ENCODE data around the gene RIMS3. TPM values are rescaled to one million over a fixed set of nuclear protein-coding genes. Genes with fewer than 3 reads are reported as not detected.

RIMS3 gene
- total RNA-seq, 4 donors from 2014 or later, result 2.8 to 8.2 (median 4.8) TPM

DNA sequence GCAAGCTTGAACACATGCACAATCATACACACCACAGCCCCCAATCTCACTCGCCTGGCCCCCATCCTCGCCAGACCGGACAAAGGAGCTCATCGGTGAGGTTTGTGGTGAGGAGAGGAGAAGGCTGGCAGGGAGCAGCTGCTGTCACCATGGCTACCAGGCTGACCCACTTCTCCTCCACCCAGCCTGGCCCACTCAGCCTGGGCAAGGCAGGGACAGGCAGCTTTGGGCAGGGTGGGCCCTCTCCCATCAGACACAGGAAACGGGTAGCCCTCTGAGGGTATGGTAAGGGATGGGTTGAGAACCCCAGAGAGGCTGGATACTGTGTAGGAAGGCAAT, 15.9 kb downstream of the RIMS3 start:
- Histone ChIP-seq H3K36me3 (no peaks in the 10 kb centered on the region), H3K27me3 (peaks cover 14% of the 10 kb centered on the region), H3K27ac (peak overlapping the region; percentile 5), H3K9me3 (no peaks in the 10 kb centered on the region), H3K4me3 (no peak overlapping the region), H3K4me1 (peaks cover 47% of the 10 kb centered on the region)
- TF ChIP-seq, protein P1, sequence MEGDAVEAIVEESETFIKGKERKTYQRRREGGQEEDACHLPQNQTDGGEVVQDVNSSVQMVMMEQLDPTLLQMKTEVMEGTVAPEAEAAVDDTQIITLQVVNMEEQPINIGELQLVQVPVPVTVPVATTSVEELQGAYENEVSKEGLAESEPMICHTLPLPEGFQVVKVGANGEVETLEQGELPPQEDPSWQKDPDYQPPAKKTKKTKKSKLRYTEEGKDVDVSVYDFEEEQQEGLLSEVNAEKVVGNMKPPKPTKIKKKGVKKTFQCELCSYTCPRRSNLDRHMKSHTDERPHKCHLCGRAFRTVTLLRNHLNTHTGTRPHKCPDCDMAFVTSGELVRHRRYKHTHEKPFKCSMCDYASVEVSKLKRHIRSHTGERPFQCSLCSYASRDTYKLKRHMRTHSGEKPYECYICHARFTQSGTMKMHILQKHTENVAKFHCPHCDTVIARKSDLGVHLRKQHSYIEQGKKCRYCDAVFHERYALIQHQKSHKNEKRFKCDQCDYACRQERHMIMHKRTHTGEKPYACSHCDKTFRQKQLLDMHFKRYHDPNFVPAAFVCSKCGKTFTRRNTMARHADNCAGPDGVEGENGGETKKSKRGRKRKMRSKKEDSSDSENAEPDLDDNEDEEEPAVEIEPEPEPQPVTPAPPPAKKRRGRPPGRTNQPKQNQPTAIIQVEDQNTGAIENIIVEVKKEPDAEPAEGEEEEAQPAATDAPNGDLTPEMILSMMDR (IDR thresholded peaks at IDR 0.05), result no peak
- no peak for DNase-seq (ENCODE audit: low spot score in 2 of 2)
- 76% methylated on average over 5 of the region's 5 CpGs for WGBS

DNA sequence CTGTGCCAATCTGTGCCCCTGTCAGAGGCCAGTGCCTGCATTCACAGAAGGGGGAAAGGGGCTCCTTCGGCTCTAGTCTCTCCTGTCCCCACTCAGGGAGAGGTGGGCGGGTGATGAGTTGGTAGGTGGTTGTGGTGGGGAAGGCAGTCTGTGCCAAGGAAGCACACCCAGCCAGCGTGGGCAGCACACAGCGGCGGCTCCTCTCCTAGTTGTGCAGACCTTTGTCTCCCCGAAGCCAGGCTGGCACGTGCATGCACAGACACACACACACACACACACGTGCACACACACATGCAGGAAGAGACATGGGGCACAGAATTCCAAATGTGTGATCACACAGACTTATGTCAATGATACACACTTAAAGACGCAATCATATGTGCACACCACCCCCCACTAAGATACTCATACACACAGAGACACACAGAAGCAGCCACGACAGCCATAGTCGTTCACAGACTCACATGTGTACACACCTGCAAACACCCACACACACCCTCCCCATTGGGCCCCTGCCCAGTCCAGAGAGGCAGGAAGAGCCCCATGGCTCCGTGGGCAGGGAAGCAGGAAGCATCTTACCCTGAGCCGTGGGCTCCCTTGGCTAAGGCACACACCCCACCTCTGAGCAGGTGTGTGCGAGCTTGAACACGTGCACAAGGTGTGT, 16.4 kb downstream of the RIMS3 start:
- Histone ChIP-seq H3K9me3 (no peaks in the 10 kb centered on the region), H3K4me1 (peaks cover 44% of the 10 kb centered on the region), H3K36me3 (no peaks in the 10 kb centered on the region), H3K4me3 (no peak overlapping the region), H3K27ac (peak overlapping the region; percentile 5), H3K27me3 (peaks cover 11% of the 10 kb centered on the region)
- no peak for TF ChIP-seq POLR2AphosphoS5 (IDR thresholded peaks at IDR 0.05)
- DNase-seq (ENCODE audit: low spot score in 2 of 2), result no peak
- WGBS, result 47% methylated on average over 15 of the region's 15 CpGs

DNA sequence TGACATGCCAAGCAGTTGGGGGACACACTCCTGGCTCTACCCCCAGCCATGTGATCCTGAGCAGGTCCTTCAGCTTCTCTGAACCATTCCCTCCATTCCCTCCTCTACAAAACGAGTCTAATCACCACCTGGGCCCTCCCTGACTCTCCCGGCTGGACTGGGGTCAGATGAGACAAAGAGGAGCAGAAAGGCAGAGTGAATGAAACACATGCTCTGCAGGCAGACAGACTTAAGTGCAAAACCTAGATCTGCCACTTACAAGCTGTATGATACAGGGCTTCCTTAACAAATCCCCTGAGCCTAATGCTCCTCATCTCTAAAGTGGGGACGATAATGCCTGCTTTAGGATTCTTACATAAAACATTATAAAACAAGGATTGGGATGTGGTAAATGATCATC, 17.3 kb downstream of the RIMS3 start:
- H3K27me3 ChIP-seq, result peaks cover 8% of the 10 kb centered on the region
- no peak for TF ChIP-seq POLR2AphosphoS5 (IDR thresholded peaks at IDR 0.05)
- no peak for TF ChIP-seq POLR2A (IDR thresholded peaks at IDR 0.05)
- TF ChIP-seq, protein P1 (IDR thresholded peaks at IDR 0.05), result no peak
- no peak for TF ChIP-seq EP300 (IDR thresholded peaks at IDR 0.05)
- 84% methylated on average over 3 of the region's 3 CpGs for WGBS
- H3K36me3 ChIP-seq, result no peaks in the 10 kb centered on the region
- no peak overlapping the region for H3K27ac ChIP-seq
- no peak overlapping the region for H3K4me3 ChIP-seq
- peaks cover 37% of the 10 kb centered on the region for H3K4me1 ChIP-seq
- no peak for DNase-seq (ENCODE audit: low spot score in 2 of 2)
- no peaks in the 10 kb centered on the region for H3K9me3 ChIP-seq

DNA sequence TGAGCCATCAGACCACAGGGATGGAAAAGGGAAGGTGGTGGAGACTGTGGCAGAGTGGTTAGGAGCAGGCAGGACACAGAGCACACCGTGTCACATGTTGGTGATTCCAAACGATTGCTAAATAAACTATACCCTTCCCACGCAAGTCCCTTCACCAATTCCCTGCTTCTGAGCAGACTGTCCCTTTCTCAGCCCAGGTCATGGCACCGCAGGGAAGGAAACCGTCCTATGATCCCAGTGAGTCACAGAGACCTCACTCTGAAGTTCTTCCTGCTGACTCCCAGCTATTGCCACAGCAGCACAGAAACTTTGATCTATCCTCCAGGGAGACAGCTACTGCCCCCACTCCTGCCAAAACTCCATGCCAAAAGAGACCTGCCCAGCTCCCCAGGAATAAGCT, 19.2 kb downstream of the RIMS3 start:
- TF ChIP-seq POLR2AphosphoS5 (IDR thresholded peaks at IDR 0.05) (no peak), POLR2A (IDR thresholded peaks at IDR 0.05) (no peak), EP300 (IDR thresholded peaks at IDR 0.05) (no peak)
- TF ChIP-seq, protein P1 (IDR thresholded peaks at IDR 0.05), result no peak
- DNase-seq (ENCODE audit: low spot score in 2 of 2), result no peak
- no peaks in the 10 kb centered on the region for H3K36me3 ChIP-seq
- no peaks in the 10 kb centered on the region for H3K9me3 ChIP-seq
- peaks cover 18% of the 10 kb centered on the region for H3K4me1 ChIP-seq
- peaks cover 8% of the 10 kb centered on the region for H3K27me3 ChIP-seq
- H3K27ac ChIP-seq, result no peak overlapping the region
- no peak overlapping the region for H3K4me3 ChIP-seq
- WGBS, result 89% methylated on average over 5 of the region's 5 CpGs

DNA sequence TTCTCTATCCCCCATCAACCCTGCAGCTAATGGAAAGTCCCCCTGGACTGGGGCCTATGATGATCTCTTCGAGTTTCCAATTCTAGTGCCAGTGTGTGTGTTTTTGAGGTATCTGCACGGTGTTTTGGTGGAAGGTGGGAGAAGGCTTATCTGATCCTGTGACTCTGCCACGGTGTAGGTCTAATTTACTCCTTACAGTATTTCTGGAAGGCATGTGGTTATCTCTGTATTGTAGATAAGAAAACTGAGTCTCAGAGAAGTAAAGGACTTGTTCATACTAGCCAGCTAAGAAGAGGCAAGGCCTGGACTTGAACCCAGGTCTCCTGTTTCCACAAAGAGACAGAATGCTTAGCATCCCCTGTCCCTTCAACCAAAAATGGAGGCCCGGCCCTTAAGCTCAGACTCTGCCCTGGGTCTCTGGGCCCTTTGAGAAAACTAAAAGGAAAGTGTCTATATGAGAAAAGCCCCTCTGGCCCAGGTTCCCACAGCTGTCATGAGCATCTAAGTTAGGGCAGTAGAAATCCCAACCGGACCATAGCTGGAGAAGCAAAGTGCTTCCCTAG, 20.3 kb downstream of the RIMS3 start:
- Histone ChIP-seq H3K27me3 (peaks cover 8% of the 10 kb centered on the region), H3K36me3 (no peaks in the 10 kb centered on the region), H3K27ac (no peak overlapping the region), H3K4me3 (no peak overlapping the region), H3K9me3 (no peaks in the 10 kb centered on the region), H3K4me1 (peaks cover 12% of the 10 kb centered on the region)
- 69% methylated on average over 5 of the region's 5 CpGs for WGBS
- TF ChIP-seq POLR2AphosphoS5 (IDR thresholded peaks at IDR 0.05) (no peak), EP300 (IDR thresholded peaks at IDR 0.05) (no peak), POLR2A (IDR thresholded peaks at IDR 0.05) (no peak)
- TF ChIP-seq, protein P1 (IDR thresholded peaks at IDR 0.05), result no peak
- no peak for DNase-seq (ENCODE audit: low spot score in 2 of 2)
